Measurements from ENCODE around the gene OTUD4.

Gene OTUD4

DNA sequence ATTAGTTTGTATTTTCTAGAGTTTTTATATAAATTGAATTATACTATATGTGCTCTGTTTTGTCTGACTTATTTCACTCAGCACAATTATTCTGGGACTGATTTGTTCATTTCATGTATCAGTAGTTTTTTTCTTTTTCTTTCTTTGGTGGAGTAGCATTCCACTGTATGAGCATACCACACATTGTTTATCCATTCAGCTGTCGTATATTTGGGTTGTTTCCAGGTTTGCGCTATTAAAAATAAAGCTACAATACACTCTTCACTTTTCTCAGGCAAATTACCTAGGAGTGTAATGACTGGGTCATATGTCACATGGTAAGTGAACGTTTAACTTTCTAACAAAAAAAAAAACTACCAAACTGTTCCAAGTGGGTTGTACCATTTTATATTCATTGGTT lies 9.6 kb upstream of the OTUD4 start (continued):
- TF ChIP-seq, protein P1, sequence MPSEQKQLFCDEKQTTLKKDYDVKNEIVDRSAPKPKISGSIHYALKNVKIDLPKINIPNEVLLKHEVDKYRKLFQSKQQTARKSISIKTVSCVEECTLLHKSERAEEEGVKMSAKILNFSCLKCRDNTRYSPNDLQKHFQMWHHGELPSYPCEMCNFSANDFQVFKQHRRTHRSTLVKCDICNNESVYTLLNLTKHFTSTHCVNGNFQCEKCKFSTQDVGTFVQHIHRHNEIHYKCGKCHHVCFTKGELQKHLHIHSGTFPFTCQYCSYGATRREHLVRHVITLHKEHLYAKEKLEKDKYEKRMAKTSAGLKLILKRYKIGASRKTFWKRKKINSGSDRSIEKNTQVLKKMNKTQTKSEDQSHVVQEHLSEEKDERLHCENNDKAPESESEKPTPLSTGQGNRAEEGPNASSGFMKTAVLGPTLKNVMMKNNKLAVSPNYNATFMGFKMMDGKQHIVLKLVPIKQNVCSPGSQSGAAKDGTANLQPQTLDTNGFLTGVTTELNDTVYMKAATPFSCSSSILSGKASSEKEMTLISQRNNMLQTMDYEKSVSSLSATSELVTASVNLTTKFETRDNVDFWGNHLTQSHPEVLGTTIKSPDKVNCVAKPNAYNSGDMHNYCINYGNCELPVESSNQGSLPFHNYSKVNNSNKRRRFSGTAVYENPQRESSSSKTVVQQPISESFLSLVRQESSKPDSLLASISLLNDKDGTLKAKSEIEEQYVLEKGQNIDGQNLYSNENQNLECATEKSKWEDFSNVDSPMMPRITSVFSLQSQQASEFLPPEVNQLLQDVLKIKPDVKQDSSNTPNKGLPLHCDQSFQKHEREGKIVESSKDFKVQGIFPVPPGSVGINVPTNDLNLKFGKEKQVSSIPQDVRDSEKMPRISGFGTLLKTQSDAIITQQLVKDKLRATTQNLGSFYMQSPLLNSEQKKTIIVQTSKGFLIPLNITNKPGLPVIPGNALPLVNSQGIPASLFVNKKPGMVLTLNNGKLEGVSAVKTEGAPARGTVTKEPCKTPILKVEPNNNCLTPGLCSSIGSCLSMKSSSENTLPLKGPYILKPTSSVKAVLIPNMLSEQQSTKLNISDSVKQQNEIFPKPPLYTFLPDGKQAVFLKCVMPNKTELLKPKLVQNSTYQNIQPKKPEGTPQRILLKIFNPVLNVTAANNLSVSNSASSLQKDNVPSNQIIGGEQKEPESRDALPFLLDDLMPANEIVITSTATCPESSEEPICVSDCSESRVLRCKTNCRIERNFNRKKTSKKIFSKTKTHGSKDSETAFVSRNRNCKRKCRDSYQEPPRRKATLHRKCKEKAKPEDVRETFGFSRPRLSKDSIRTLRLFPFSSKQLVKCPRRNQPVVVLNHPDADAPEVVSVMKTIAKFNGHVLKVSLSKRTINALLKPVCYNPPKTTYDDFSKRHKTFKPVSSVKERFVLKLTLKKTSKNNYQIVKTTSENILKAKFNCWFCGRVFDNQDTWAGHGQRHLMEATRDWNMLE (tag by site-specific recombination; conservative IDR thresholded peaks at IDR 0.05; ENCODE audit: low read depth): no peak
- no peak for TF ChIP-seq ZNF16 (tag by site-specific recombination; IDR thresholded peaks at IDR 0.05; ENCODE audit: low read depth)
- no peak for TF ChIP-seq HOXD13 (CRISPR knock-in tag; IDR thresholded peaks at IDR 0.05; ENCODE audit: borderline replicate concordance)
- no peak for TF ChIP-seq ZNF23 (tag by site-specific recombination; IDR thresholded peaks at IDR 0.05; ENCODE audit: borderline replicate concordance)
- no peak for TF ChIP-seq ZNF433 (tag by site-specific recombination; IDR thresholded peaks at IDR 0.05; ENCODE audit: low read depth)
- no peak for TF ChIP-seq ZNF214 (tag by site-specific recombination; IDR thresholded peaks at IDR 0.05; ENCODE audit: borderline replicate concordance)
- TF ChIP-seq KLF7 (tag by site-specific recombination; IDR thresholded peaks at IDR 0.05; ENCODE audit: borderline replicate concordance): no peak

DNA sequence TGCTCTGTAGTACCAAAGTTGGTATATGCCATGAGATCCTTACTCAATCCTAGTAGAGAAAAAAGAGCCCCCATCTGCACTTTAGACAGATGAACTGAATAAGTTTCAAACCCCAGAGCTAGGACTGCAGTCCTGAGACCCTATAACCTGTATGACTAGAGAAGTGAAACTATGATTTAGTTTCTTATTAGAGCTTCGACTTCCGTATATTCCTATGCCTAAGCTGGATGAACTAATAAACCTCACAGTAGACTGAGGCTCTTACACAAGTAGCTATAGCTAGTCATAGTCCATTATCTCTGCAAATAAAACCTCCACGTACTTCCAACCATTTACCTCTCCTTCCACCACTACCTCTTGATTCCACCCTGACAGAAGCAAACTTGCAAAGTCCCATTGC lies 6.3 kb upstream of the OTUD4 start:
- TF ChIP-seq ZNF311 (tag by site-specific recombination; IDR thresholded peaks at IDR 0.05; ENCODE audit: borderline replicate concordance): no peak
- TF ChIP-seq, protein P2, sequence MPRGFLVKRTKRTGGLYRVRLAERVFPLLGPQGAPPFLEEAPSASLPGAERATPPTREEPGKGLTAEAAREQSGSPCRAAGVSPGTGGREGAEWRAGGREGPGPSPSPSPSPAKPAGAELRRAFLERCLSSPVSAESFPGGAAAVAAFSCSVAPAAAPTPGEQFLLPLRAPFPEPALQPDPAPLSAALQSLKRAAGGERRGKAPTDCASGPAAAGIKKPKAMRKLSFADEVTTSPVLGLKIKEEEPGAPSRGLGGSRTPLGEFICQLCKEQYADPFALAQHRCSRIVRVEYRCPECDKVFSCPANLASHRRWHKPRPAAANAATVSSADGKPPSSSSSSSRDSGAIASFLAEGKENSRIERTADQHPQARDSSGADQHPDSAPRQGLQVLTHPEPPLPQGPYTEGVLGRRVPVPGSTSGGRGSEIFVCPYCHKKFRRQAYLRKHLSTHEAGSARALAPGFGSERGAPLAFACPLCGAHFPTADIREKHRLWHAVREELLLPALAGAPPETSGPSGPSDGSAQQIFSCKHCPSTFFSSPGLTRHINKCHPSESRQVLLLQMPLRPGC (tag by site-specific recombination; IDR thresholded peaks at IDR 0.05): no peak
- TF ChIP-seq ZNF335 (tag by site-specific recombination; conservative IDR thresholded peaks at IDR 0.05): no peak
- TF ChIP-seq, protein P3, sequence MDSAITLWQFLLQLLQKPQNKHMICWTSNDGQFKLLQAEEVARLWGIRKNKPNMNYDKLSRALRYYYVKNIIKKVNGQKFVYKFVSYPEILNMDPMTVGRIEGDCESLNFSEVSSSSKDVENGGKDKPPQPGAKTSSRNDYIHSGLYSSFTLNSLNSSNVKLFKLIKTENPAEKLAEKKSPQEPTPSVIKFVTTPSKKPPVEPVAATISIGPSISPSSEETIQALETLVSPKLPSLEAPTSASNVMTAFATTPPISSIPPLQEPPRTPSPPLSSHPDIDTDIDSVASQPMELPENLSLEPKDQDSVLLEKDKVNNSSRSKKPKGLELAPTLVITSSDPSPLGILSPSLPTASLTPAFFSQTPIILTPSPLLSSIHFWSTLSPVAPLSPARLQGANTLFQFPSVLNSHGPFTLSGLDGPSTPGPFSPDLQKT (IDR thresholded peaks at IDR 0.05; ENCODE audit: borderline replicate concordance, low read depth, low read length): no peak
- TF ChIP-seq, protein P4, sequence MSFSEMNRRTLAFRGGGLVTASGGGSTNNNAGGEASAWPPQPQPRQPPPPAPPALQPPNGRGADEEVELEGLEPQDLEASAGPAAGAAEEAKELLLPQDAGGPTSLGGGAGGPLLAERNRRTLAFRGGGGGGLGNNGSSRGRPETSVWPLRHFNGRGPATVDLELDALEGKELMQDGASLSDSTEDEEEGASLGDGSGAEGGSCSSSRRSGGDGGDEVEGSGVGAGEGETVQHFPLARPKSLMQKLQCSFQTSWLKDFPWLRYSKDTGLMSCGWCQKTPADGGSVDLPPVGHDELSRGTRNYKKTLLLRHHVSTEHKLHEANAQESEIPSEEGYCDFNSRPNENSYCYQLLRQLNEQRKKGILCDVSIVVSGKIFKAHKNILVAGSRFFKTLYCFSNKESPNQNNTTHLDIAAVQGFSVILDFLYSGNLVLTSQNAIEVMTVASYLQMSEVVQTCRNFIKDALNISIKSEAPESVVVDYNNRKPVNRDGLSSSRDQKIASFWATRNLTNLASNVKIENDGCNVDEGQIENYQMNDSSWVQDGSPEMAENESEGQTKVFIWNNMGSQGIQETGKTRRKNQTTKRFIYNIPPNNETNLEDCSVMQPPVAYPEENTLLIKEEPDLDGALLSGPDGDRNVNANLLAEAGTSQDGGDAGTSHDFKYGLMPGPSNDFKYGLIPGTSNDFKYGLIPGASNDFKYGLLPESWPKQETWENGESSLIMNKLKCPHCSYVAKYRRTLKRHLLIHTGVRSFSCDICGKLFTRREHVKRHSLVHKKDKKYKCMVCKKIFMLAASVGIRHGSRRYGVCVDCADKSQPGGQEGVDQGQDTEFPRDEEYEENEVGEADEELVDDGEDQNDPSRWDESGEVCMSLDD (tag by site-specific recombination; IDR thresholded peaks at IDR 0.05): no peak
- TF ChIP-seq MZF1 (tag by site-specific recombination; IDR thresholded peaks at IDR 0.05; ENCODE audit: borderline replicate concordance): no peak
- no peak for TF ChIP-seq ZNF214 (tag by site-specific recombination; IDR thresholded peaks at IDR 0.05; ENCODE audit: borderline replicate concordance)
- no peak for TF ChIP-seq GLI2 (tag by site-specific recombination; IDR thresholded peaks at IDR 0.05; ENCODE audit: borderline replicate concordance, low read depth)
- no peak for TF ChIP-seq ZNF394 (tag by site-specific recombination; IDR thresholded peaks at IDR 0.05; ENCODE audit: borderline replicate concordance)
- TF ChIP-seq ZNF266 (tag by site-specific recombination; IDR thresholded peaks at IDR 0.05; ENCODE audit: low read depth): no peak
- TF ChIP-seq, protein P5, sequence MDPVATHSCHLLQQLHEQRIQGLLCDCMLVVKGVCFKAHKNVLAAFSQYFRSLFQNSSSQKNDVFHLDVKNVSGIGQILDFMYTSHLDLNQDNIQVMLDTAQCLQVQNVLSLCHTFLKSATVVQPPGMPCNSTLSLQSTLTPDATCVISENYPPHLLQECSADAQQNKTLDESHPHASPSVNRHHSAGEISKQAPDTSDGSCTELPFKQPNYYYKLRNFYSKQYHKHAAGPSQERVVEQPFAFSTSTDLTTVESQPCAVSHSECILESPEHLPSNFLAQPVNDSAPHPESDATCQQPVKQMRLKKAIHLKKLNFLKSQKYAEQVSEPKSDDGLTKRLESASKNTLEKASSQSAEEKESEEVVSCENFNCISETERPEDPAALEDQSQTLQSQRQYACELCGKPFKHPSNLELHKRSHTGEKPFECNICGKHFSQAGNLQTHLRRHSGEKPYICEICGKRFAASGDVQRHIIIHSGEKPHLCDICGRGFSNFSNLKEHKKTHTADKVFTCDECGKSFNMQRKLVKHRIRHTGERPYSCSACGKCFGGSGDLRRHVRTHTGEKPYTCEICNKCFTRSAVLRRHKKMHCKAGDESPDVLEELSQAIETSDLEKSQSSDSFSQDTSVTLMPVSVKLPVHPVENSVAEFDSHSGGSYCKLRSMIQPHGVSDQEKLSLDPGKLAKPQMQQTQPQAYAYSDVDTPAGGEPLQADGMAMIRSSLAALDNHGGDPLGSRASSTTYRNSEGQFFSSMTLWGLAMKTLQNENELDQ (tag by site-specific recombination; IDR thresholded peaks at IDR 0.05; ENCODE audit: low read depth): no peak
- no peak for TF ChIP-seq OSR2 (tag by site-specific recombination; IDR thresholded peaks at IDR 0.05)
- TF ChIP-seq ZNF510 (tag by site-specific recombination; IDR thresholded peaks at IDR 0.05; ENCODE audit: insufficient replicate concordance): no peak
- no peak for TF ChIP-seq GLI4 (tag by site-specific recombination; IDR thresholded peaks at IDR 0.05)
- Histone ChIP-seq H3K9me3 (ENCODE audit: control insufficient read depth, insufficient read depth, low read depth, low read length) (no peaks in the 10 kb centered on the region), H3K4me3 (ENCODE audit: low read depth, low read length) (no peak overlapping the region), H3K36me3 (ENCODE audit: control insufficient read depth in 2 of 2, insufficient read depth in 1 of 2, low read length in 2 of 2) (no peaks in the 10 kb centered on the region), H3K4me1 (ENCODE audit: control insufficient read depth, insufficient read depth, low read length) (no peaks in the 10 kb centered on the region), H3K27ac (ENCODE audit: extremely low read depth, low read depth, low read length) (no peak overlapping the region)
- CTCF ChIA-PET: interaction anchor here (1.7 kb wide), 1 partner anchor 30 kb away, joined by 6 read pairs; no protein-coding TSS in a partner anchor
- POLR2A ChIA-PET: no interaction called here
